ENCODE data around the gene CFAP43. TPM values are rescaled to one million over a fixed set of nuclear protein-coding genes. Genes with fewer than 3 reads are reported as not detected.

CFAP43 gene
- total RNA-seq, 1 donor from 2014 or later = 0.56 TPM

DNA sequence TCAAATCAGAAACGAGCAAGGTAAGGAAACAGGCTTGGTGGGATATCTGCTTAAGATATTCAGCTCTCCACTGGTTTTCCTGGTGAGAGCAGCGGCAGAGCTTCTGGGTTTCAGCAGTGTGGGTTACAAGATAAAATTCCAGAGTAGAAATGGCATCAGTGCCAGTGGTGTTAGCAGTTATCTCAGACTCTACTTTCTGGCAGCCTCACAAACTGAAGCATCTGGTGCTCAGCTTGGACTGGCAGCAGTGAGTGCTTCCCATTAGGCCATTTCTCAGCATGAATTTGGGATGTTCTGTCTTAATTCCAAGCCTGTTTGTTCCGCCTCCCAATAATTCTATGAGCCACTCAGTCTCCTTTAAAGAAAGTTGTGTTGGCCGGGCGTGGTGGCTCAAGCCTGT is 29.9 kb upstream of the CFAP43 start:
- Mint-ChIP-seq H3K4me3 (ENCODE audit: unreplicated experiment) (no peak overlapping the region), H3K9me3 (ENCODE audit: unreplicated experiment) (no peaks in the 10 kb centered on the region), H3K4me1 (ENCODE audit: unreplicated experiment) (peaks cover 39% of the 10 kb centered on the region), H3K27ac (ENCODE audit: unreplicated experiment) (no peak overlapping the region), H3K27me3 (ENCODE audit: unreplicated experiment) (peaks cover 3% of the 10 kb centered on the region), H3K36me3 (ENCODE audit: low read depth, unreplicated experiment) (peaks cover 8% of the 10 kb centered on the region)
- no peak for DNase-seq (ENCODE audit: low spot score)
- TF ChIP-seq, protein P1, sequence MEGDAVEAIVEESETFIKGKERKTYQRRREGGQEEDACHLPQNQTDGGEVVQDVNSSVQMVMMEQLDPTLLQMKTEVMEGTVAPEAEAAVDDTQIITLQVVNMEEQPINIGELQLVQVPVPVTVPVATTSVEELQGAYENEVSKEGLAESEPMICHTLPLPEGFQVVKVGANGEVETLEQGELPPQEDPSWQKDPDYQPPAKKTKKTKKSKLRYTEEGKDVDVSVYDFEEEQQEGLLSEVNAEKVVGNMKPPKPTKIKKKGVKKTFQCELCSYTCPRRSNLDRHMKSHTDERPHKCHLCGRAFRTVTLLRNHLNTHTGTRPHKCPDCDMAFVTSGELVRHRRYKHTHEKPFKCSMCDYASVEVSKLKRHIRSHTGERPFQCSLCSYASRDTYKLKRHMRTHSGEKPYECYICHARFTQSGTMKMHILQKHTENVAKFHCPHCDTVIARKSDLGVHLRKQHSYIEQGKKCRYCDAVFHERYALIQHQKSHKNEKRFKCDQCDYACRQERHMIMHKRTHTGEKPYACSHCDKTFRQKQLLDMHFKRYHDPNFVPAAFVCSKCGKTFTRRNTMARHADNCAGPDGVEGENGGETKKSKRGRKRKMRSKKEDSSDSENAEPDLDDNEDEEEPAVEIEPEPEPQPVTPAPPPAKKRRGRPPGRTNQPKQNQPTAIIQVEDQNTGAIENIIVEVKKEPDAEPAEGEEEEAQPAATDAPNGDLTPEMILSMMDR (IDR thresholded peaks at IDR 0.05; ENCODE audit: unreplicated experiment) = no peak

DNA sequence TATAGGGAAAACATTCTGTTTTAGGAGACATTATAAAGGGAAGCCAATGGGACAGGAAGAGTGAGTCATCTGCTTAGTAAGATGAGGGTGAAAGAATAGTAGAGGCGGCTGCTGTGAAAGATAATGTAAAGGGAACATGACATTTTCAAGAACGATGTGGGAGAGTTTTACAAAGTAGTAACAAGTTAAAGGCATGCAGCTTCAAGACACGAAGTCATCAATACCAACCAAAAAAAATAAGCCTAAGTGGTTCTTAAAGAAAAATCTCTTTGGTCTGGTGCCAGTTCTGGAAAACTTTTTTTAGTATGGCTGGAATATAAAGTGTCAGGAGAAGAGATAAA is 28.6 kb upstream of the CFAP43 start:
- no peak for DNase-seq (ENCODE audit: low spot score)
- Mint-ChIP-seq H3K4me1 (ENCODE audit: unreplicated experiment) (peaks cover 43% of the 10 kb centered on the region), H3K9me3 (ENCODE audit: unreplicated experiment) (no peaks in the 10 kb centered on the region), H3K36me3 (ENCODE audit: low read depth, unreplicated experiment) (peaks cover 4% of the 10 kb centered on the region), H3K4me3 (ENCODE audit: unreplicated experiment) (peak overlapping the region; percentile 40), H3K27ac (ENCODE audit: unreplicated experiment) (peak overlapping the region; percentile 66), H3K27me3 (ENCODE audit: unreplicated experiment) (peaks cover 3% of the 10 kb centered on the region)
- TF ChIP-seq, protein P1 (IDR thresholded peaks at IDR 0.05; ENCODE audit: unreplicated experiment) = no peak

DNA sequence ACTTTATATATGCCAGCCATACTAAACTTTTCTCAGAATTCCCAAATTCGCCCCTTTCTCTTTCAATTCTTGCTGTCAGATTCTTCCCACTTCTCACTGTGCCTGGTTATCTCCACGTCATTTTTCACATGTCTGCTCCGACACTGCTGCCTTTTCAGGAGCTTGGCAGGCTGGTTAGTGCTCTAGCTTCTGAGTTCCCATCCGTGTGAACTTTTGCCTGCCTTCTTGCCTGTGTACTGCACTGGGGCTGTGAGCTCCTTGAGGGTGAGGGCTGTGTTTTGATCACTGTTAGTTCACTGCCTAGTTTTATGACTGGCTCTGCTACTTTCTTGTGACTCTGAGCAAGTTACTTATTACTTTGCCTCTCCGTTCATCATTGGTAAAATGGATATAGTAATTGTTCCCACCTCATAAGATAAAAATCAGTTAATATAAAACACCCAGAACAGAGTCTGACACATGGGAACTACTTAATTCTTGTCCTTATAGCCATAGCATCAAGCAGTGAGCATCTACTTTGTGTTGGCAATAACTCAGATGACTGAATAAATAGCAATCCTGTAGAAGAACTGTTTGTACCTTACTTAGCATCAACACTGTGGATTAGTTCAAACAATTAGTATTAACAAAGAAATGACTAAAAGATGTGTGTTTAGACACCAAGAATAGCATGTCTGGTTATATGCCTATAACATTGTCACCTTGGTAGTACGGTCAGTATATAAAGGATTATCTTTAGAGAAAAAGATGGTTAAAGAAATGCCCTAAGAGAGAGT is 28.0 kb upstream of the CFAP43 start:
- no peaks in the 10 kb centered on the region for H3K9me3 Mint-ChIP-seq (ENCODE audit: unreplicated experiment)
- TF ChIP-seq, protein P1 (IDR thresholded peaks at IDR 0.05; ENCODE audit: unreplicated experiment) = no peak
- H3K4me1 Mint-ChIP-seq (ENCODE audit: unreplicated experiment) = peaks cover 47% of the 10 kb centered on the region
- peak overlapping the region; percentile 40 for H3K4me3 Mint-ChIP-seq (ENCODE audit: unreplicated experiment)
- peak overlapping the region; percentile 66 for H3K27ac Mint-ChIP-seq (ENCODE audit: unreplicated experiment)
- DNase-seq (ENCODE audit: low spot score) = no peak
- peaks cover 4% of the 10 kb centered on the region for H3K36me3 Mint-ChIP-seq (ENCODE audit: low read depth, unreplicated experiment)
- peaks cover 5% of the 10 kb centered on the region for H3K27me3 Mint-ChIP-seq (ENCODE audit: unreplicated experiment)

DNA sequence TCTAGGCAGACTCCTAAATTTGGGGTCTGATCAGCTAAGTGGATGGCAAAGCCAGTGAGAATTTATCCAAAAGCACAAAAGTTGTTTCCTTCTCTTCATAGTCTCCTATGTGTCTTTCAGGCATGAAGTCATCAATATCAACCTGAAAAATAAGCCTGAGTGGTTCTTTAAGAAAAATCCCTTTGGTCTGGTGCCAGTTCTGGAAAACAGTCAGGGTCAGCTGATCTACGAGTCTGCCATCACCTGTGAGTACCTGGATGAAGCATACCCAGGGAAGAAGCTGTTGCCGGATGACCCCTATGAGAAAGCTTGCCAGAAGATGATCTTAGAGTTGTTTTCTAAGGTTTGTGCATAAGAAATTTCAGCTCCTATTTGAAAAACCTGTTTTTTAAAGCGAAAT is 27.3 kb upstream of the CFAP43 start:
- peaks cover 48% of the 10 kb centered on the region for H3K4me1 Mint-ChIP-seq (ENCODE audit: unreplicated experiment)
- peaks cover 5% of the 10 kb centered on the region for H3K27me3 Mint-ChIP-seq (ENCODE audit: unreplicated experiment)
- DNase-seq (ENCODE audit: low spot score) = no peak
- no peak overlapping the region for H3K4me3 Mint-ChIP-seq (ENCODE audit: unreplicated experiment)
- H3K27ac Mint-ChIP-seq (ENCODE audit: unreplicated experiment) = peak overlapping the region; percentile 27
- TF ChIP-seq, protein P1 (IDR thresholded peaks at IDR 0.05; ENCODE audit: unreplicated experiment) = no peak
- H3K36me3 Mint-ChIP-seq (ENCODE audit: low read depth, unreplicated experiment) = peaks cover 4% of the 10 kb centered on the region
- no peaks in the 10 kb centered on the region for H3K9me3 Mint-ChIP-seq (ENCODE audit: unreplicated experiment)

DNA sequence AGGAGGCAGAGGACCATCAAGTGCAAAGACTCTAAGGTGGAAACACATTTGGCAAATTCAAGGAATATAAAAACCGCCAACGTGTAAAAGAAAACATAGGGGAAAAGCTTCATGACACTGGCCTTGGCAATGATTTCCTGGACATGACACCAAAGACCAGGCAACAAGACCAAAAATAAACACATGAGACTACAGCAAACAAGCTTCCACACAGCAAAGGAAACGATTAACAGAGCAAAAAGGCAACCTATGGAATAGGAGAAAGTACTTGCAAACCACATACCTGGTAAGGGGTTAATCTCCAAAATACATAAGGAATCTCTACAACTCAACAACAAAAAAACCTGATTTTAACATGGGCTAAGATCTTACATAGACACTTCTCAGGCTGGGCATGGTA is 26.0 kb upstream of the CFAP43 start:
- peak overlapping the region; percentile 1 for H3K4me3 Mint-ChIP-seq (ENCODE audit: unreplicated experiment)
- DNase-seq (ENCODE audit: low spot score) = no peak
- TF ChIP-seq, protein P1 (IDR thresholded peaks at IDR 0.05; ENCODE audit: unreplicated experiment) = no peak
- H3K4me1 Mint-ChIP-seq (ENCODE audit: unreplicated experiment) = peaks cover 58% of the 10 kb centered on the region
- no peak overlapping the region for H3K27ac Mint-ChIP-seq (ENCODE audit: unreplicated experiment)
- peaks cover 8% of the 10 kb centered on the region for H3K27me3 Mint-ChIP-seq (ENCODE audit: unreplicated experiment)
- H3K36me3 Mint-ChIP-seq (ENCODE audit: low read depth, unreplicated experiment) = peaks cover 9% of the 10 kb centered on the region
- H3K9me3 Mint-ChIP-seq (ENCODE audit: unreplicated experiment) = no peaks in the 10 kb centered on the region
